H9 (cell line): ENCODE measurements around the gene ABCG4. TPM values are rescaled to one million over a fixed set of nuclear protein-coding genes. Genes with fewer than 3 reads are reported as not detected.

ENCODE experiments used
- DNase-seq: peaks from one replicate; pipeline ENCODE4 v3.0.0-alpha.2; 2017
- H2AFZ ChIP-seq: one replicate; pipeline ENCODE4 v1.6.1; 2013; ENCODE audit warnings: mild to moderate bottlenecking, low read length, control low read depth, moderate library complexity
- H2AK5ac ChIP-seq: 2 replicates; pipeline ENCODE4 v1.6.1; 2013; ENCODE audit warnings: low read length, control low read depth, mixed read lengths; ENCODE audit not compliant: insufficient read length
- H2BK120ac ChIP-seq: one replicate; pipeline ENCODE4 v1.6.1; 2013; ENCODE audit warnings: low read depth, mild to moderate bottlenecking, low read length, control low read depth, inconsistent platforms; ENCODE audit not compliant: poor library complexity, severe bottlenecking
- H2BK12ac ChIP-seq: 2 replicates; pipeline ENCODE4 v1.6.1; 2013; ENCODE audit warnings: low read length, control low read depth, mixed read lengths, low read depth; ENCODE audit not compliant: insufficient read length
- H2BK15ac ChIP-seq: 2 replicates; pipeline ENCODE4 v1.6.1; 2013; ENCODE audit warnings: low read depth, low read length, control low read depth
- H2BK20ac ChIP-seq: one replicate; pipeline ENCODE4 v1.6.1; 2013; ENCODE audit warnings: low read depth, mild to moderate bottlenecking, low read length, control low read depth, inconsistent platforms; ENCODE audit not compliant: poor library complexity, severe bottlenecking
- H2BK5ac ChIP-seq: 2 replicates; pipeline ENCODE4 v1.6.1; 2013; ENCODE audit warnings: low read length, control low read depth, mixed read lengths; ENCODE audit not compliant: insufficient read length
- H3K14ac ChIP-seq: 2 replicates; pipeline ENCODE4 v1.6.1; 2013; ENCODE audit warnings: low read length, control low read depth; ENCODE audit not compliant: insufficient read depth
- H3K18ac ChIP-seq: 2 replicates; pipeline ENCODE4 v1.6.1; 2013; ENCODE audit warnings: low read depth, mild to moderate bottlenecking, mixed read lengths, low read length, control low read depth; ENCODE audit not compliant: insufficient read length
- H3K23ac ChIP-seq: 2 replicates; pipeline ENCODE4 v1.6.1; 2013; ENCODE audit warnings: low read length, control low read depth, mixed read lengths, low read depth; ENCODE audit not compliant: insufficient read length
- H3K23me2 ChIP-seq: 2 replicates; pipeline ENCODE4 v1.6.1; 2013; ENCODE audit warnings: low read depth, mild to moderate bottlenecking, mixed read lengths, low read length, control low read depth; ENCODE audit not compliant: insufficient read length, poor library complexity, severe bottlenecking
- H3K27ac ChIP-seq: 2 replicates; pipeline ENCODE4 v1.5.1; 2013; ENCODE audit warnings: low read length, control low read depth, mixed read lengths, low read depth; ENCODE audit not compliant: insufficient read length
- H3K27me3 ChIP-seq: 2 replicates; pipeline ENCODE4 v1.6.1; 2013; ENCODE audit warnings: low read length, control low read depth, inconsistent platforms; ENCODE audit not compliant: insufficient read depth
- H3K4ac ChIP-seq: 2 replicates; pipeline ENCODE4 v1.6.1; 2013; ENCODE audit warnings: low read depth, mild to moderate bottlenecking, control low read depth, inconsistent platforms, low read length, moderate library complexity
- H3K4me1 ChIP-seq: 2 replicates; pipeline ENCODE4 v1.6.1; 2013; ENCODE audit warnings: low read length, control low read depth, inconsistent platforms; ENCODE audit not compliant: insufficient read depth
- H3K4me2 ChIP-seq: 2 replicates; pipeline ENCODE4 v1.6.1; 2013; ENCODE audit warnings: low read length, control low read depth, mixed read lengths; ENCODE audit not compliant: insufficient read length, insufficient read depth
- H3K56ac ChIP-seq: 2 replicates; pipeline ENCODE4 v1.6.1; 2013; ENCODE audit warnings: low read depth, mild to moderate bottlenecking, mixed read lengths, low read length, control low read depth; ENCODE audit not compliant: insufficient read length
- H3K79me1 ChIP-seq: 2 replicates; pipeline ENCODE4 v1.6.1; 2013; ENCODE audit warnings: low read depth, mild to moderate bottlenecking, moderate library complexity, low read length, control low read depth, inconsistent platforms; ENCODE audit not compliant: insufficient read depth, poor library complexity, severe bottlenecking
- H3K79me2 ChIP-seq: 2 replicates; pipeline ENCODE4 v1.6.1; 2013; ENCODE audit warnings: low read length, control low read depth, inconsistent platforms; ENCODE audit not compliant: insufficient read depth
- H3K9ac ChIP-seq: 2 replicates; pipeline ENCODE4 v1.6.1; 2013; ENCODE audit warnings: low read length, control low read depth, mixed read lengths; ENCODE audit not compliant: insufficient read length; ENCODE audit errors: extremely low read depth
- H3K9me3 ChIP-seq: one replicate; pipeline ENCODE4 v1.6.1; 2013; ENCODE audit warnings: low read depth, low read length, inconsistent platforms; ENCODE audit not compliant: control insufficient read depth
- H3T11ph ChIP-seq: one replicate; pipeline ENCODE4 v1.6.1; 2013; ENCODE audit warnings: mild to moderate bottlenecking, low read length, control low read depth, inconsistent platforms
- H4K20me1 ChIP-seq: one replicate; pipeline ENCODE4 v1.6.1; 2013; ENCODE audit not compliant: control insufficient read depth, insufficient read length, insufficient read depth
- H4K5ac ChIP-seq: 2 replicates; pipeline ENCODE4 v1.6.1; 2013; ENCODE audit warnings: low read depth, mild to moderate bottlenecking, mixed read lengths, low read length, control low read depth; ENCODE audit not compliant: insufficient read length
- H4K8ac ChIP-seq: replicated peaks from 2 replicates; pipeline ENCODE4 v1.6.1; 2013; ENCODE audit warnings: low read length, control low read depth, mixed read lengths, low read depth; ENCODE audit not compliant: insufficient read length
- H4K91ac ChIP-seq: 2 replicates; pipeline ENCODE4 v1.6.1; 2013; ENCODE audit warnings: low read depth, mild to moderate bottlenecking, moderate library complexity, mixed read lengths, low read length, control low read depth; ENCODE audit not compliant: insufficient read length
- H3K27ac Mint-ChIP-seq, 3 experiments: 2 replicates in 2 of 3; 3 replicates in 1 of 3; pipeline ENCODE4 v1.8.0; 2020 to 2021; ENCODE audit warnings: mixed read lengths in 3 of 3, mild to moderate bottlenecking in 1 of 3, moderate library complexity in 1 of 3
- H3K27me3 Mint-ChIP-seq: 2 replicates; pipeline ENCODE4 v1.8.0; 2021; ENCODE audit warnings: low read depth, mild to moderate bottlenecking, moderate library complexity, mixed read lengths
- H3K36me3 Mint-ChIP-seq, 3 experiments: 2 replicates in 2 of 3; 3 replicates in 1 of 3; pipeline ENCODE4 v1.8.0; 2020 to 2021; ENCODE audit warnings: low read depth in 3 of 3, mixed read lengths in 3 of 3; ENCODE audit not compliant: insufficient read depth in 1 of 3
- H3K4me1 Mint-ChIP-seq, 2 experiments: 2 replicates each; pipeline ENCODE4 v1.8.0; 2020; ENCODE audit warnings: mixed read lengths in 2 of 2
- H3K4me3 Mint-ChIP-seq, 2 experiments: 2 replicates in 1 of 2; 3 replicates in 1 of 2; pipeline ENCODE4 v1.8.0; 2020 to 2021; ENCODE audit warnings: mild to moderate bottlenecking in 2 of 2, mixed read lengths in 2 of 2, moderate library complexity in 1 of 2
- H3K9me3 Mint-ChIP-seq, 2 experiments: 2 replicates in 1 of 2; 3 replicates in 1 of 2; pipeline ENCODE4 v1.8.0; 2020; ENCODE audit warnings: mild to moderate bottlenecking in 2 of 2, mixed read lengths in 2 of 2, moderate library complexity in 1 of 2
- CTCF ChIP-seq: fragments of 200-600 bp; sonication (generic); conservative IDR thresholded peaks from 3 replicates; pipeline ENCODE4 v1.8.0; 2021; ENCODE audit warnings: antibody characterized with exemption, mild to moderate bottlenecking
- WGBS: extraction: QIAGEN DNeasy Blood & Tissue Kit; methylation state at CpG from one replicate; pipeline ENCODE4 v1.1.7; 2013; ENCODE audit warnings: missing lambda C conversion rate, low lambda C conversion rate, mixed read lengths; ENCODE audit not compliant: insufficient read length; ENCODE audit errors: extremely low coverage; 5-methylcytosine and 5-hydroxymethylcytosine counted together
- total RNA-seq: library from RNA; stranded (reverse); gene quantifications from 2 replicates; pipeline ENCODE4 v1.2.1, GENCODE V29; 2021

ABCG4 gene
- total RNA-seq, 1 experiment from 2014 or later = 1.2 TPM

GRCh38 chr11:119153049-119153818 is 4.4 kb downstream of the ABCG4 start:
- H3K14ac ChIP-seq = no peak overlapping the region
- no peaks in the 10 kb centered on the region for H4K20me1 ChIP-seq
- H3K23ac ChIP-seq = no peak overlapping the region
- no CpG with 5 or more reads among the region's 9 CpGs for WGBS
- Mint-ChIP-seq H3K27ac (peak overlapping the region in 1 of 3 experiments; percentile 59; a peak in 1 of 7 replicates), H3K9me3 (no peaks in the 10 kb centered on the region), H3K27me3 (peaks cover 58% of the 10 kb centered on the region), H3K4me3 (no peak overlapping the region), H3K36me3 (no peaks in the 10 kb centered on the region; a peak in 1 of 7 replicates), H3K4me1 (peaks cover 11 to 18% of the 10 kb centered on the region in 2 experiments)
- no peak overlapping the region for H3T11ph ChIP-seq
- H3K4ac ChIP-seq = no peak overlapping the region
- H4K91ac ChIP-seq = no peak overlapping the region
- H3K79me1 ChIP-seq = no peaks in the 10 kb centered on the region
- H3K4me2 ChIP-seq = no peak overlapping the region
- DNase-seq = peak; percentile 61
- H3K18ac ChIP-seq = no peak overlapping the region
- no peak overlapping the region for H2AK5ac ChIP-seq
- TF ChIP-seq CTCF = peak; percentile 53
- H3K9me3 ChIP-seq = no peaks in the 10 kb centered on the region
- no peak overlapping the region for H2AFZ ChIP-seq
- no peak overlapping the region for H3K56ac ChIP-seq
- no peak overlapping the region for H3K9ac ChIP-seq
- no peak overlapping the region for H2BK5ac ChIP-seq
- H3K23me2 ChIP-seq = peaks cover 16% of the 10 kb centered on the region
- no peak overlapping the region for H2BK12ac ChIP-seq
- no peak overlapping the region for H4K8ac ChIP-seq
- no peak overlapping the region for H2BK20ac ChIP-seq
- no peak overlapping the region for H2BK15ac ChIP-seq
- H4K5ac ChIP-seq = no peak overlapping the region
- H3K27ac ChIP-seq = no peak overlapping the region
- H3K27me3 ChIP-seq = peaks cover 16% of the 10 kb centered on the region
- no peak overlapping the region for H2BK120ac ChIP-seq
- no peaks in the 10 kb centered on the region; the same call in 1 of the 2 replicates for H3K4me1 ChIP-seq
- H3K79me2 ChIP-seq = no peaks in the 10 kb centered on the region
